Measurements from ENCODE around the gene SLC50A1.

DNA sequence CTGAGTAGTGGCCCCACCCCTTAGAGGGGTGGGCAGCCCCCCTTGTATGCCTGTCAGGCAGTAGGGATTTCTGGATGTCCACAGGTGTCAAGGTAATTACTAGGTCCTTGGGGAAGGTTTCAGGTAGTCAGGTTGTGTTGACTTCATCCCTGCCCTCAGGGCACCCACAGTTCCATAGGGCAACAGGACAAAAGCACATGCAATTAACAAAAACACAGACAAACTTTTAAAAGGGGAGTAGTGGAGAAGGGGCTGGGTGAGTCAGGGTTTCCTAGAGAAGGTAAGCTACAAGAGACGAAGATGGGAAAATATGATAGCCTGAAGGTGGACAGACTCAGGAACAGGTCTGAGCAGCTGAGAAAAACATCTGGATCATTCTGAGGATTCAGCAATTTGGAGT lies 23.3 kb downstream of the SLC50A1 start:
- no peak for TF ChIP-seq EP300 (IDR thresholded peaks at IDR 0.05)
- TF ChIP-seq, protein P1, sequence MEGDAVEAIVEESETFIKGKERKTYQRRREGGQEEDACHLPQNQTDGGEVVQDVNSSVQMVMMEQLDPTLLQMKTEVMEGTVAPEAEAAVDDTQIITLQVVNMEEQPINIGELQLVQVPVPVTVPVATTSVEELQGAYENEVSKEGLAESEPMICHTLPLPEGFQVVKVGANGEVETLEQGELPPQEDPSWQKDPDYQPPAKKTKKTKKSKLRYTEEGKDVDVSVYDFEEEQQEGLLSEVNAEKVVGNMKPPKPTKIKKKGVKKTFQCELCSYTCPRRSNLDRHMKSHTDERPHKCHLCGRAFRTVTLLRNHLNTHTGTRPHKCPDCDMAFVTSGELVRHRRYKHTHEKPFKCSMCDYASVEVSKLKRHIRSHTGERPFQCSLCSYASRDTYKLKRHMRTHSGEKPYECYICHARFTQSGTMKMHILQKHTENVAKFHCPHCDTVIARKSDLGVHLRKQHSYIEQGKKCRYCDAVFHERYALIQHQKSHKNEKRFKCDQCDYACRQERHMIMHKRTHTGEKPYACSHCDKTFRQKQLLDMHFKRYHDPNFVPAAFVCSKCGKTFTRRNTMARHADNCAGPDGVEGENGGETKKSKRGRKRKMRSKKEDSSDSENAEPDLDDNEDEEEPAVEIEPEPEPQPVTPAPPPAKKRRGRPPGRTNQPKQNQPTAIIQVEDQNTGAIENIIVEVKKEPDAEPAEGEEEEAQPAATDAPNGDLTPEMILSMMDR (IDR thresholded peaks at IDR 0.05), result no peak
- TF ChIP-seq MAZ (IDR thresholded peaks at IDR 0.05; ENCODE audit: borderline replicate concordance, low read depth, low read length), result no peak
- no peak for TF ChIP-seq RCOR1 (IDR thresholded peaks at IDR 0.05; ENCODE audit: low read depth, low read length)
- no peak for TF ChIP-seq MAFK (IDR thresholded peaks at IDR 0.05; ENCODE audit: partially characterized antibody)
- TF ChIP-seq ESRRA (IDR thresholded peaks at IDR 0.05; ENCODE audit: borderline replicate concordance, low read length), result no peak
- no peak for TF ChIP-seq POLR2A (IDR thresholded peaks at IDR 0.05; ENCODE audit: low read length)
- TF ChIP-seq POLR2AphosphoS2 (conservative IDR thresholded peaks at IDR 0.05; ENCODE audit: low read length), result no peak
- TF ChIP-seq HMGXB4 (CRISPR knock-in tag; IDR thresholded peaks at IDR 0.05; ENCODE audit: borderline replicate concordance), result no peak
- TF ChIP-seq MAX (IDR thresholded peaks at IDR 0.05), result no peak

Data from A549 (cell line).